ENCODE results near the gene PLXNA4. TPM values are rescaled to one million over a fixed set of nuclear protein-coding genes. Genes with fewer than 3 reads are reported as not detected.

The PLXNA4 gene
- total RNA-seq, 1 donor from 2014 or later: 14.0 TPM

- intact Hi-C loops (cut with DNase I): no loop called here
- Histone ChIP-seq H3K27me3 (no peaks in the 10 kb centered on the region), H3K9me3 (no peaks in the 10 kb centered on the region), H3K27ac (no peak overlapping the region), H3K4me1 (peaks cover 14% of the 10 kb centered on the region), H3K4me3 (no peak overlapping the region), H3K36me3 (no peaks in the 10 kb centered on the region)
- no peak for DNase-seq (ENCODE audit: extremely low spot score in 2 of 2)
- no peak for TF ChIP-seq CTCF (IDR thresholded peaks at IDR 0.05)
- no peak for TF ChIP-seq POLR2A (IDR thresholded peaks at IDR 0.05)
- TF ChIP-seq POLR2AphosphoS5 (IDR thresholded peaks at IDR 0.05; ENCODE audit: insufficient read depth in 1 of 2, low read depth in 1 of 2): no peak
Observed at GRCh38 chr7:132379292-132379691, 197.0 kb downstream of the PLXNA4 start.

- Histone ChIP-seq H3K36me3 (no peaks in the 10 kb centered on the region), H3K4me1 (peaks cover 14% of the 10 kb centered on the region), H3K27ac (no peak overlapping the region), H3K9me3 (no peaks in the 10 kb centered on the region), H3K27me3 (no peaks in the 10 kb centered on the region), H3K4me3 (no peak overlapping the region)
- no peak for DNase-seq (ENCODE audit: extremely low spot score in 2 of 2)
- intact Hi-C loops (cut with DNase I): no loop called here
- TF ChIP-seq POLR2AphosphoS5 (IDR thresholded peaks at IDR 0.05; ENCODE audit: insufficient read depth in 1 of 2, low read depth in 1 of 2): no peak
Observed at GRCh38 chr7:132377703-132378584, 198.3 kb downstream of the PLXNA4 start.

GRCh38 chr7:132377015-132377414, 199.3 kb downstream of the PLXNA4 start:
- no peaks in the 10 kb centered on the region for H3K27me3 ChIP-seq
- no peaks in the 10 kb centered on the region for H3K36me3 ChIP-seq
- H3K27ac ChIP-seq: no peak overlapping the region
- no peak for DNase-seq (ENCODE audit: extremely low spot score in 2 of 2)
- H3K4me1 ChIP-seq: peaks cover 14% of the 10 kb centered on the region
- H3K9me3 ChIP-seq: no peaks in the 10 kb centered on the region
- TF ChIP-seq POLR2A (IDR thresholded peaks at IDR 0.05): no peak
- intact Hi-C loops (cut with DNase I): no loop called here
- no peak overlapping the region for H3K4me3 ChIP-seq

- Histone ChIP-seq H3K36me3 (no peaks in the 10 kb centered on the region), H3K27ac (peak overlapping the region; percentile 52), H3K4me1 (peaks cover 14% of the 10 kb centered on the region), H3K9me3 (no peaks in the 10 kb centered on the region), H3K27me3 (no peaks in the 10 kb centered on the region), H3K4me3 (no peak overlapping the region)
- no peak for TF ChIP-seq POLR2A (IDR thresholded peaks at IDR 0.05)
- TF ChIP-seq POLR2AphosphoS5 (IDR thresholded peaks at IDR 0.05; ENCODE audit: insufficient read depth in 1 of 2, low read depth in 1 of 2): no peak
- TF ChIP-seq CTCF (IDR thresholded peaks at IDR 0.05): no peak
- intact Hi-C loops (cut with DNase I): no loop called here
- DNase-seq (ENCODE audit: extremely low spot score in 2 of 2): no peak
Observed at GRCh38 chr7:132376361-132377013, 199.8 kb downstream of the PLXNA4 start.

GRCh38 chr7:132373879-132374278, 202.4 kb downstream of the PLXNA4 start:
- H3K9me3 ChIP-seq: no peaks in the 10 kb centered on the region
- intact Hi-C loops (cut with DNase I): no loop called here
- H3K27me3 ChIP-seq: no peaks in the 10 kb centered on the region
- TF ChIP-seq POLR2AphosphoS5 (IDR thresholded peaks at IDR 0.05; ENCODE audit: insufficient read depth in 1 of 2, low read depth in 1 of 2) (no peak), POLR2A (IDR thresholded peaks at IDR 0.05) (no peak), CTCF (IDR thresholded peaks at IDR 0.05) (no peak)
- no peaks in the 10 kb centered on the region for H3K36me3 ChIP-seq
- H3K4me1 ChIP-seq: peaks cover 14% of the 10 kb centered on the region
- H3K4me3 ChIP-seq: no peak overlapping the region
- DNase-seq (ENCODE audit: extremely low spot score in 2 of 2): no peak
- H3K27ac ChIP-seq: no peak overlapping the region

- no peak for DNase-seq (ENCODE audit: extremely low spot score in 2 of 2)
- Histone ChIP-seq H3K4me3 (no peak overlapping the region), H3K27ac (no peak overlapping the region), H3K9me3 (no peaks in the 10 kb centered on the region), H3K36me3 (no peaks in the 10 kb centered on the region), H3K4me1 (peaks cover 14% of the 10 kb centered on the region), H3K27me3 (no peaks in the 10 kb centered on the region)
- intact Hi-C loops (cut with DNase I): no loop called here
- no peak for TF ChIP-seq POLR2A (IDR thresholded peaks at IDR 0.05)
- no peak for TF ChIP-seq POLR2AphosphoS5 (IDR thresholded peaks at IDR 0.05; ENCODE audit: insufficient read depth in 1 of 2, low read depth in 1 of 2)
- TF ChIP-seq CTCF (IDR thresholded peaks at IDR 0.05): no peak
Observed at GRCh38 chr7:132373041-132373440, 203.2 kb downstream of the PLXNA4 start.

All from vagina (tissue), 2 donors.